ENCODE results near the gene PRSS16.
"Not testable (repeated sequence)": the region's sequence is repeated elsewhere in the genome, so short reads cannot be mapped to it uniquely, and the experiment has no call there.

The PRSS16 gene

DNA sequence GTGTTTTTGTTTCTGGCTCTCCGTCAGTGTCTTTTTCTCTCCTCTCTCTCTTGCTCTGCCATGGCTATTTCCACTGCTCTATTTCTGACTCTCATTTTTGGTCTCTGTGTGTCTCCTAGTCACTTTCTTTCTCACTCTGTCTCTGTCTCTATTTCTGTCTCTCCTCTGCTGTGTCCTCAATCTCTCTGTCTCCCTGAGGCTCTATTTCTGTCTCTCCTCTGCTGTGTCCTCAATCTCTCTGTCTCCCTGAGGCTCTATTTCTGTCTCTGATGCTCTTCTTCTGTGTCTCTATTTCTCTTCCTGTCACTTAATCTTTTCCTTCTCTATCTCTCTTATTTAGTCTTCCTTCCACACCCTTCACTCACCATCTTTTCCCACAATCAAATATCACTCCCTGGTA lies 8.4 kb downstream of the PRSS16 start:
- no peak for ATAC-seq (replicated peaks)
- H3K9me3 Mint-ChIP-seq: no peaks in the 10 kb centered on the region
- peaks cover 37 to 41% of the 10 kb centered on the region in 2 donors for H3K27me3 Mint-ChIP-seq
- peaks cover 3% of the 10 kb centered on the region for H3K36me3 Mint-ChIP-seq (ENCODE audit: insufficient read depth)
- no peak overlapping the region for H3K4me3 Mint-ChIP-seq
- no peak overlapping the region for H3K27ac Mint-ChIP-seq
- peaks cover 3 to 4% of the 10 kb centered on the region in 2 donors for H3K4me1 Mint-ChIP-seq (ENCODE audit: low read depth in 2 of 2)
- no peak for DNase-seq

DNA sequence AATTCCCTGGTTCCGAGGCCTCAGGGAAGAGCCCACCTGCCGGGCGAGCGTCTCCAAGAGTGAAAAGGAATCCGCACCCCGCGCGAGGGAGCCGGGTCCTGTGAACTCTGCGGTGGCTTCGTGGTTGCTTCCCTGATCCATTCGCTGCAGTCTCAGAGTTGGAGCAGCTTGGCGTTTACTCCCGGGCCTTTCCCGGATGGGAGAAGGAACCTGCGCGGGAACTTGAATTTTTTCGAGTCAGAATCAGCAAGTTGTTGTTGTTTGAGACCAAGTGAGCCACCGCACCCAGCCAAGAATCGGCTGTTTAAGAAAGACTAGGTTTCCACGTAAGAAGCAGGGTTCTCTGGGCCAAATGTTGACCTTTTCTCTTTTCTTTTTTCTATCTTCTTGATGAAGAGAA lies 12.9 kb downstream of the PRSS16 start:
- peaks cover 3% of the 10 kb centered on the region for H3K36me3 Mint-ChIP-seq (ENCODE audit: insufficient read depth)
- DNase-seq: no peak
- no peaks in the 10 kb centered on the region for H3K4me1 Mint-ChIP-seq (ENCODE audit: low read depth in 2 of 2)
- no peak overlapping the region for H3K27ac Mint-ChIP-seq
- ATAC-seq (replicated peaks): no peak
- H3K9me3 Mint-ChIP-seq: no peaks in the 10 kb centered on the region
- peaks cover 50 to 55% of the 10 kb centered on the region in 2 donors for H3K27me3 Mint-ChIP-seq
- no peak overlapping the region for H3K4me3 Mint-ChIP-seq

GRCh38 chr6:27260836-27261375 lies 13.4 kb downstream of the PRSS16 start:
- ATAC-seq (replicated peaks) (no peak), DNase-seq (no peak)
- Mint-ChIP-seq H3K36me3 (ENCODE audit: insufficient read depth) (peaks cover 5% of the 10 kb centered on the region), H3K27me3 (peaks cover 48 to 50% of the 10 kb centered on the region in 2 donors), H3K9me3 (no peaks in the 10 kb centered on the region), H3K27ac (no peak overlapping the region), H3K4me1 (ENCODE audit: low read depth in 2 of 2) (no peaks in the 10 kb centered on the region), H3K4me3 (peak overlapping the region in 1 of 2 donors; percentile 14)

DNA sequence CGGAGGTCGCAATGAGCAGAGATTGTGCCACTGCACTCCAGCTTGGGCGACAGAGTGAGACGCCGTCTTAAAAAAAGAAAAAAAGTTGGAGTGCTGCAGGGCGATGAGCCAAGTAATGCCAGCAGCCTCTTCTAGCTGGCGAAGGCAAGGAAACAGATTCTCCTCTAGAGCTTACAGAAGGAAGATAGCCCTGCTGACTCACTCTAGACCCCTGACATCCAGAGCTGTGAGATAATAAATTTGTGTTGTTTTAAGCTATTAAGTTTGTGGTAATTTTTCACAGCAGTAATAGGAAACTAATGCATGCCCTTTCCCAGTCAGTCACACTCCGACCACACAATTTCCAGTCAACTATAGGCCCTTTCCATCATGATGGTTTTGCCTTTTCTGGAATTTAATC lies 16.4 kb downstream of the PRSS16 start:
- DNase-seq (no peak), ATAC-seq (replicated peaks) (no peak)
- Mint-ChIP-seq H3K27ac (no peak overlapping the region), H3K4me1 (ENCODE audit: low read depth in 2 of 2) (no peaks in the 10 kb centered on the region), H3K36me3 (ENCODE audit: insufficient read depth) (peaks cover 9% of the 10 kb centered on the region), H3K27me3 (peaks cover 45 to 73% of the 10 kb centered on the region in 2 donors), H3K9me3 (no peaks in the 10 kb centered on the region), H3K4me3 (no peak overlapping the region)

- H3K27ac Mint-ChIP-seq; ATAC-seq (replicated peaks); H3K9me3 Mint-ChIP-seq; DNase-seq; H3K4me1 Mint-ChIP-seq (ENCODE audit: low read depth in 2 of 2); H3K36me3 Mint-ChIP-seq (ENCODE audit: insufficient read depth); H3K4me3 Mint-ChIP-seq: not testable (repeated sequence)
- H3K27me3 Mint-ChIP-seq: peaks cover 39 to 65% of the 10 kb centered on the region in 2 donors
Measured at GRCh38 chr6:27267003-27267402, 19.5 kb downstream of the PRSS16 start.

DNA sequence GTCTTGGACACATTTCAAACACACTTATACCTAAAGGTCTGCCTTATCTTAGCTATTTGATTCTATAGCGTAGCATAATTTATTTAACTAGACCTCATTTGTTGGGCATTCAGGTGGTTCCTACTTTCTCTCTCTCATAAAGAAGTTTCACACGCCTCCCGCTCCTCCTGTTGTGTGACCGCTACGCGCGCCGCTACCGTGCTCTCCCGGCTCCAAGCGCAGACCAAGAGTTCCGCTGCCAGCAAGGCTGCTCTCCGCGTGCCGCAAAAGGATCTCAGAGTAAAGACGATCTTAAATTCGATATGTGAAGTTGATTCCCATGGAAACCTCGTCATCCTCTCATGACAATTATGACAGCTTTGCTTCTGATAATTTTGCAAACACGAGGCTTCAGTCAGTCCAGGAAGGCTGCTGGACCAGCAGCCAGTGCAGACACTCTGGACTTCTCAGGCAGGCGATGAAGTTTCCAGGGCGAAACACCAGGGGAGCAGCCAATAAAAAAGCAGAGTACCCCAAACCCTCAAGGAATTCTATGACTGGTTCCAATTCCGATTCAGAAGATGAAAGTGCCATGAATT lies 20.4 kb downstream of the PRSS16 start:
- Mint-ChIP-seq H3K36me3 (ENCODE audit: insufficient read depth) (peaks cover 7% of the 10 kb centered on the region), H3K4me1 (ENCODE audit: low read depth in 2 of 2) (no peaks in the 10 kb centered on the region), H3K27ac (no peak overlapping the region), H3K27me3 (peaks cover 38 to 63% of the 10 kb centered on the region in 2 donors), H3K4me3 (no peak overlapping the region), H3K9me3 (no peaks in the 10 kb centered on the region)
- no peak for DNase-seq
- ATAC-seq (replicated peaks): no peak

DNA sequence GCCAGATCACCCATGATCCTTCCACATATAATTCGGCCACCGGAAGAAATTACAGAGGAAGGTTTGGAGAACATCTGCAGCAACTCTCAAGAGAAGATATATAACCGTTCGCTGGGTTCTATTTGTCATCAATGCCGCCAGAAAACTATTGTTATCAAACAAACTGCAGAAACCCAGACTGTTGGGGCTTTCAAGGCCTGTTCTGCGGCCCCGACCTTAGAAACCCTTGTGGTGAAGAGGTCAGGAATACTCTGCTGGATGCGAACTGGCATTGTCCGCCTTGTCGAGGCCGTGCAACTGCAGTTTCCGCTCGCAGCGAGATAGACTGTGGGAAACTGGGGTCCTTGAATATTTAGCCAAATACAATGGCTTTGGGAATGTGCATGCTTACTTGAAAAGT lies 21.3 kb downstream of the PRSS16 start:
- DNase-seq (no peak), ATAC-seq (replicated peaks) (no peak)
- Mint-ChIP-seq H3K4me1 (ENCODE audit: low read depth in 2 of 2) (no peaks in the 10 kb centered on the region), H3K9me3 (no peaks in the 10 kb centered on the region), H3K4me3 (no peak overlapping the region), H3K27ac (no peak overlapping the region), H3K36me3 (ENCODE audit: insufficient read depth) (peaks cover 7% of the 10 kb centered on the region), H3K27me3 (peaks cover 38 to 63% of the 10 kb centered on the region in 2 donors)

DNA sequence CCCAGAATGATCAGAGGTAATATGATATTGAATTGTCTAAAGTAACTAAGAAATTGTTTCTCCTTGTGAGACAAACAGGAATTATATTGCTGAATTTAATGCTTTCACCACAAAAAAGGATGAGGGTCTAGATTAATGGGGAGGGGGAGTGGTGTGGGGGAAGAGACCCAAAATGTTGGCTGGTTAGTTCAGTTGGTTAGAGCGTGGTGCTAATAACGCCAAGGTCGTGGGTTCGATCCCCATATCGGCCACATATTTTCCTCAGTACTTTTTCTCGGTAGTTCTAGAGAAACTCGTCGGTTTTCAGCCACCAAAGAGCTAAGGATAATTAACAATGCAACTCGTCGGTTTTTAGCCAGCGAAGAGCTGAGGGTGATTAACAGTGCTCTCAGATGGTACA lies 26.3 kb downstream of the PRSS16 start:
- Mint-ChIP-seq H3K36me3 (ENCODE audit: insufficient read depth) (peaks cover 4% of the 10 kb centered on the region), H3K4me3 (no peak overlapping the region), H3K9me3 (no peaks in the 10 kb centered on the region), H3K27me3 (peaks cover 69 to 78% of the 10 kb centered on the region in 2 donors), H3K27ac (no peak overlapping the region), H3K4me1 (ENCODE audit: low read depth in 2 of 2) (no peaks in the 10 kb centered on the region)
- DNase-seq (no peak), ATAC-seq (replicated peaks) (no peak)

- Mint-ChIP-seq H3K36me3 (ENCODE audit: insufficient read depth) (peaks cover 19% of the 10 kb centered on the region), H3K4me3 (no peak overlapping the region), H3K4me1 (ENCODE audit: low read depth in 2 of 2) (peaks cover 2 to 3% of the 10 kb centered on the region in 2 donors), H3K27ac (no peak overlapping the region), H3K27me3 (peaks cover 74 to 87% of the 10 kb centered on the region in 2 donors), H3K9me3 (peaks cover 0 to 2% of the 10 kb centered on the region in 2 donors)
- no peak for ATAC-seq (replicated peaks)
- no peak for DNase-seq
Measured at GRCh38 chr6:27275025-27275956, 27.8 kb downstream of the PRSS16 start.

DNA sequence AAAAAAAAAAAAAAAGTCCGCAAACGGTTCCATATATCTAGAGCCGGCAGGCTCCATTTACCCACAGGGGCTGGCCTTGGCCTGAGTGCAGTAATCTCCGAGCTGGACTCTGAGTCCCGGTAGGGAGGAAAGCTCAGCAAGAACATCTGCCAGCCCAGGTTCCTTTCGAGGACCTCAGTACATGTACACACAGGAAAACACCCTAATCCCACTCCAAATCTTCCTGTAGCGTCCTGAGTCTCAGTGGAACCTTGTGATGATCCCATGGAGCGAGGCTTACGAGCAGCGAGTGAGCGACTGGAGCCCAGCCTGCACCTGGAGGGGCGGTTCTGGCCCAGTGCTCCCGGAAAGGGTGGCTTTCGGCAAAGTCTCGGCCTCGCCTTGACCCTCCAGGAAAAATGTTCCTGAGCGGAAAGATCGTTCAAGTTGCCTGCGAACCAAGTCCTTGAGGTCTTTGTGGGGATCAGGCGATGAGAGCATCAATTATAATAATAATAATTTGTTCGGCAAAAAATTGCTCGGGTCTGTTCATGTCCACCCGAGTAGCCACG lies 32.1 kb downstream of the PRSS16 start:
- Mint-ChIP-seq H3K27me3 (peaks cover 89 to 90% of the 10 kb centered on the region in 2 donors), H3K9me3 (peaks cover 2 to 7% of the 10 kb centered on the region in 2 donors), H3K4me1 (ENCODE audit: low read depth in 2 of 2) (peaks cover 2 to 3% of the 10 kb centered on the region in 2 donors), H3K4me3 (peak overlapping the region in 1 of 2 donors; percentile 45), H3K36me3 (ENCODE audit: insufficient read depth) (peaks cover 49% of the 10 kb centered on the region), H3K27ac (peak overlapping the region in 1 of 2 donors; percentile 65)
- no peak for ATAC-seq (replicated peaks)
- no peak for DNase-seq

- Mint-ChIP-seq H3K27ac (peak overlapping the region in 1 of 2 donors; percentile 65), H3K27me3 (peaks cover 90 to 91% of the 10 kb centered on the region in 2 donors), H3K36me3 (ENCODE audit: insufficient read depth) (peaks cover 49% of the 10 kb centered on the region)
Measured at GRCh38 chr6:27280064-27280539, 32.6 kb downstream of the PRSS16 start.

GRCh38 chr6:27280540-27281000 lies 33.1 kb downstream of the PRSS16 start:
- Mint-ChIP-seq H3K9me3 (peaks cover 8 to 11% of the 10 kb centered on the region in 2 donors), H3K27ac (peak overlapping the region in 1 of 2 donors; percentile 65), H3K27me3 (peaks cover 93 to 94% of the 10 kb centered on the region in 2 donors), H3K4me3 (no peak overlapping the region), H3K36me3 (ENCODE audit: insufficient read depth) (peaks cover 54% of the 10 kb centered on the region), H3K4me1 (ENCODE audit: low read depth in 2 of 2) (peaks cover 2 to 3% of the 10 kb centered on the region in 2 donors)
- DNase-seq: no peak
- no peak for ATAC-seq (replicated peaks)

More at GRCh38 chr6:27280064-27280539, 32.6 kb downstream of the PRSS16 start:
- no peak for ATAC-seq (replicated peaks)
- no peak for DNase-seq
- peaks cover 7 to 9% of the 10 kb centered on the region in 2 donors for H3K9me3 Mint-ChIP-seq
- peak overlapping the region in 1 of 2 donors; percentile 45 for H3K4me3 Mint-ChIP-seq
- H3K4me1 Mint-ChIP-seq (ENCODE audit: low read depth in 2 of 2): peaks cover 2 to 3% of the 10 kb centered on the region in 2 donors

DNA sequence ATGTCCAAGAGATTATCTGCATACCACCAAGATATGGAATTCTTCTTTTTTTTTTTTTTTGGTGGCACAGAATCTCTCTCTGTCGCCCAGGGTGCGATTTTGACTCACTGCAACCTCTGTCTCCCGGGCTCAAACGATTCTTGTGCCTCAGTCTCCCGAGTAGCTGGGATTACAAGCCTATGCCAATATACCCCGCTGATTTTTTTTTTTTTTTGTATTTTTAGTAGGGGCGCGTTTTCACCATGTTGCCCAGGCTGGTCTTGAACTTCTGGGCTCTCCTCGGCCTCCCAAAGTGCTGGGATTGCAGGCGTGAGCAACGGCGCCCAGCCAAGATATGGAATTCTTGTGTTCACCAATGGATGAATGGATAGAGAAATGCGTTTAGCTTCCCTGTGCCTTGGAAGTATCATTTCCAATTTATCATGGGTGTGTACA lies 33.6 kb downstream of the PRSS16 start:
- peaks cover 93 to 94% of the 10 kb centered on the region in 2 donors for H3K27me3 Mint-ChIP-seq
- H3K9me3 Mint-ChIP-seq: peaks cover 8 to 11% of the 10 kb centered on the region in 2 donors
- no peak overlapping the region for H3K4me3 Mint-ChIP-seq
- peaks cover 2 to 3% of the 10 kb centered on the region in 2 donors for H3K4me1 Mint-ChIP-seq (ENCODE audit: low read depth in 2 of 2)
- no peak for ATAC-seq (replicated peaks)
- no peak for DNase-seq
- H3K27ac Mint-ChIP-seq: no peak overlapping the region
- H3K36me3 Mint-ChIP-seq (ENCODE audit: insufficient read depth): peaks cover 54% of the 10 kb centered on the region
